ENCODE measurements around the gene POLD4. TPM values are rescaled to one million over a fixed set of nuclear protein-coding genes. Genes with fewer than 3 reads are reported as not detected.

The POLD4 gene
- total RNA-seq, 1 donor from 2014 or later = 47.0 TPM

GRCh38 chr11:67312187-67313021 lies 40.9 kb downstream of the POLD4 start:
- TF ChIP-seq CTCF (IDR thresholded peaks at IDR 0.05; ENCODE audit: borderline replicate concordance) = no peak
- intact Hi-C loops (cut with micrococcal nuclease) = no loop called here
- Histone ChIP-seq H3K4me3 (no peak overlapping the region), H3K36me3 (peaks cover 13% of the 10 kb centered on the region), H3K4me1 (peaks cover 10% of the 10 kb centered on the region), H3K27ac (replicated peaks) (no peak overlapping the region), H3K9me3 (replicated peaks) (no peaks in the 10 kb centered on the region), H3K27me3 (ENCODE audit: low read depth) (no peaks in the 10 kb centered on the region)
- DNase-seq = no peak

GRCh38 chr11:67311556-67312082 lies 41.7 kb downstream of the POLD4 start:
- peaks cover 3% of the 10 kb centered on the region for H3K4me1 ChIP-seq
- H3K4me3 ChIP-seq = no peak overlapping the region
- TF ChIP-seq CTCF (IDR thresholded peaks at IDR 0.05; ENCODE audit: borderline replicate concordance) = no peak
- H3K27ac ChIP-seq (replicated peaks) = no peak overlapping the region
- no peaks in the 10 kb centered on the region for H3K9me3 ChIP-seq (replicated peaks)
- DNase-seq = no peak
- intact Hi-C loops (cut with micrococcal nuclease) = no loop called here
- peaks cover 15% of the 10 kb centered on the region for H3K36me3 ChIP-seq
- H3K27me3 ChIP-seq (ENCODE audit: low read depth) = no peaks in the 10 kb centered on the region

- no peak for DNase-seq
- Histone ChIP-seq H3K27me3 (ENCODE audit: low read depth) (no peaks in the 10 kb centered on the region), H3K4me1 (no peaks in the 10 kb centered on the region), H3K9me3 (replicated peaks) (no peaks in the 10 kb centered on the region), H3K36me3 (peaks cover 15% of the 10 kb centered on the region), H3K27ac (replicated peaks) (no peak overlapping the region), H3K4me3 (no peak overlapping the region)
- TF ChIP-seq CTCF (IDR thresholded peaks at IDR 0.05; ENCODE audit: borderline replicate concordance) = no peak
- intact Hi-C loops (cut with micrococcal nuclease) = no loop called here
Observed at GRCh38 chr11:67311051-67311555, 42.2 kb downstream of the POLD4 start.

- Histone ChIP-seq H3K4me1 (no peaks in the 10 kb centered on the region), H3K27ac (replicated peaks) (no peak overlapping the region), H3K36me3 (peaks cover 15% of the 10 kb centered on the region), H3K4me3 (no peak overlapping the region), H3K9me3 (replicated peaks) (no peaks in the 10 kb centered on the region), H3K27me3 (ENCODE audit: low read depth) (no peaks in the 10 kb centered on the region)
- intact Hi-C loops (cut with micrococcal nuclease) = no loop called here
- no peak for DNase-seq
- TF ChIP-seq CTCF (IDR thresholded peaks at IDR 0.05; ENCODE audit: borderline replicate concordance) = no peak
Observed at GRCh38 chr11:67310246-67311050, 42.9 kb downstream of the POLD4 start.

- Histone ChIP-seq H3K9me3 (replicated peaks) (no peaks in the 10 kb centered on the region), H3K4me1 (peaks cover 3% of the 10 kb centered on the region), H3K4me3 (no peak overlapping the region), H3K27ac (replicated peaks) (no peak overlapping the region), H3K36me3 (peaks cover 15% of the 10 kb centered on the region), H3K27me3 (ENCODE audit: low read depth) (no peaks in the 10 kb centered on the region)
- intact Hi-C loops (cut with micrococcal nuclease) = no loop called here
- DNase-seq = no peak
- TF ChIP-seq CTCF (IDR thresholded peaks at IDR 0.05; ENCODE audit: borderline replicate concordance) = no peak
Observed at GRCh38 chr11:67309661-67310061, 43.7 kb downstream of the POLD4 start.

Data from left ventricle myocardium inferior (tissue), 1 donor.